Ishikawa (cell line): ENCODE measurements around the gene TET3.

ENCODE experiments used
- CEBPB ChIP-seq: IDR thresholded peaks from 2 replicates; pipeline ENCODE4 v1.6.1; 2012
- CREB1 ChIP-seq: IDR thresholded peaks from 2 replicates; pipeline ENCODE4 v1.6.1; 2012; ENCODE audit warnings: low read depth
- EGR1 ChIP-seq: IDR thresholded peaks from 2 replicates; pipeline ENCODE4 v1.6.1; 2012
- EP300 ChIP-seq: IDR thresholded peaks from 2 replicates; pipeline ENCODE4 v1.6.1; 2012; ENCODE audit warnings: borderline replicate concordance
- FOXM1 ChIP-seq: IDR thresholded peaks from 2 replicates; pipeline ENCODE4 v1.6.1; 2012; ENCODE audit warnings: low read depth, borderline replicate concordance
- NFIC ChIP-seq: IDR thresholded peaks from 2 replicates; pipeline ENCODE4 v1.6.1; 2012
- RAD21 ChIP-seq: IDR thresholded peaks from 2 replicates; pipeline ENCODE4 v1.6.1; 2012; ENCODE audit warnings: low read depth
- TAF1 ChIP-seq: IDR thresholded peaks from 2 replicates; pipeline ENCODE4 v1.6.1; 2012; ENCODE audit warnings: low read depth, mild to moderate bottlenecking
- TCF12 ChIP-seq: IDR thresholded peaks from 2 replicates; pipeline ENCODE4 v1.6.1; 2012; ENCODE audit warnings: low read depth
- TEAD4 ChIP-seq: IDR thresholded peaks from 2 replicates; pipeline ENCODE4 v1.6.1; 2012
- YY1 ChIP-seq: IDR thresholded peaks from 2 replicates; pipeline ENCODE4 v1.6.1; 2012; ENCODE audit warnings: low read depth
- ZBTB7A ChIP-seq: IDR thresholded peaks from 2 replicates; pipeline ENCODE4 v1.6.1; 2012; ENCODE audit warnings: low read depth
- TF ChIP-seq, protein P1 (sequence below): IDR thresholded peaks from 2 replicates; pipeline ENCODE4 v1.6.1; 2012
- TF ChIP-seq, protein P2 (sequence below): IDR thresholded peaks from 2 replicates; pipeline ENCODE4 v1.6.1; 2012; ENCODE audit warnings: low read depth, mild to moderate bottlenecking
- TF ChIP-seq, protein P3 (sequence below): IDR thresholded peaks from 2 replicates; pipeline ENCODE4 v1.6.1; 2012

Gene TET3

DNA sequence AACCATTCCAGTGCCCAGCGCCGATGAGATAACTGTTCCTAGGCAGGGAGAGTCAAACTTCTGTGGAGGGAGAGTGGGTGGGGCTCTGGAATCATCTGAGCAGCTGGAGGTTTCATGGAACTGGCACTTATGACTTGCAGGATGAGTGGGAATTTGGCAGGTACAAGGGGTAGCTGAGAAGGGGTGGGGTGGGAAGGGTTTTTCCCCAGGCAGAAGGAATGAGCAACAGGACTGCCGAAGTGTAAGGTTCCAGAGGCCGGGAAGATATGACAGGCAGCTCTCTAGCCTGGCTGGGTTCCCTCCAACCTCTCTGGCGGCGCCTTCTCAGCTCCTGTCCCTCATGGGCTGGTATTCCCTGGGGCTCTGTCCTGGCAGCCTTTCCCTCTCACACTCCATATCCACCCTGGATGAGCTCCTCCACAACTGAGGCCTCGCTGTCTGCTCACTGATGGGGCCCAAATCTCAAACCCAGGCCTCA is 2.5 kb upstream of the TET3 start:
- no peak for TF ChIP-seq CEBPB
- TF ChIP-seq TAF1: peak; percentile 27; the same call in 1 of the 2 replicates
- TF ChIP-seq FOXM1: no peak

DNA sequence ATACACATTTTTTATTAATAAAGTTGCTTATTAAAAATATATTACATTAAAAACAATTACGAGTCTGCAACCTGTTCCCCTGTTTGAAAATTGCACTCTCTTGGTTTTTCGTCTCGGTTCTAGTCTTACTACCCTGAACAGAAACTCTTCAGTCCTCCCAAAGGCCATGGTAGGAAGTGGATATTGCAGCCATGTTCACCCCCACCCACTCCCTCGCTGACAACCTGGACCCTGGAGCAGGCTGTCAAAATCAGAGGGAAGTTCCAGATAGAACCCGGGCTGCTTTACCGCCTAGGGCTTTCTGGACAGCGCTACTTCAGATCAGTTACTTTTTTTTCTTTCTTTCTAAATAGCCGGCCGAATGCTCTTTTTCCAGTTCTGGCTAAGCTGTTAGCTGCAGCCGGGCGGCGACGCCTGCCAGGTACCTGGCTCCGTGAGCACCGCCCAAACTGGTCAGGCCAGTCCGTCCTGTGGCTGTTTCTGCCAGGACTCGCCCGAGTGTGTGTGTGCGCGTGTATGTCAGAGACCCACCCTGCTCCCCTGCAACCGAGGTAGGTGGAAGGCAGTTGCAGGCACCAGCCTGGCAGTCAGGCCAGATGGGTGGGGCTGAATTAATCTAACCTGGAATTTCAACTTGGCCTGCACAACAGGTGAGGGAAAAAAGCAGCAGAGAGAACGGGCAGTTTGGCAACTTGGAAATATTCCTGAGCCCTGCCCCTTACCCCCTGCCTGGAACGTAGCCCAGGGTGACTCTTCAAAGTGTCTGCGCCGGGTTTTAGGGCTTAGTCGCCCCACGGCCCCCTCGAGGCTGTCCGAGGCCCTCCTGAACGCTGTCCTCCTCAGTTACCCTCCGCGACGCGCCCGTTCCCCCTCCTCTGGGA is 1.1 kb upstream of the TET3 start:
- TF ChIP-seq, protein P1, sequence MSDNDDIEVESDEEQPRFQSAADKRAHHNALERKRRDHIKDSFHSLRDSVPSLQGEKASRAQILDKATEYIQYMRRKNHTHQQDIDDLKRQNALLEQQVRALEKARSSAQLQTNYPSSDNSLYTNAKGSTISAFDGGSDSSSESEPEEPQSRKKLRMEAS: peak; percentile 96
- TF ChIP-seq YY1: peak; percentile 81
- peak; percentile 46 for TF ChIP-seq EGR1
- TF ChIP-seq RAD21: peak; percentile 47; the same call in 1 of the 2 replicates
- TF ChIP-seq CREB1: 0 out of 2 replicates have a peak, but pooled peaks have one; percentile 26
- TF ChIP-seq TAF1: peak; percentile 41; the same call in 1 of the 2 replicates
- peak; percentile 99 for TF ChIP-seq NFIC
- TF ChIP-seq, protein P2, sequence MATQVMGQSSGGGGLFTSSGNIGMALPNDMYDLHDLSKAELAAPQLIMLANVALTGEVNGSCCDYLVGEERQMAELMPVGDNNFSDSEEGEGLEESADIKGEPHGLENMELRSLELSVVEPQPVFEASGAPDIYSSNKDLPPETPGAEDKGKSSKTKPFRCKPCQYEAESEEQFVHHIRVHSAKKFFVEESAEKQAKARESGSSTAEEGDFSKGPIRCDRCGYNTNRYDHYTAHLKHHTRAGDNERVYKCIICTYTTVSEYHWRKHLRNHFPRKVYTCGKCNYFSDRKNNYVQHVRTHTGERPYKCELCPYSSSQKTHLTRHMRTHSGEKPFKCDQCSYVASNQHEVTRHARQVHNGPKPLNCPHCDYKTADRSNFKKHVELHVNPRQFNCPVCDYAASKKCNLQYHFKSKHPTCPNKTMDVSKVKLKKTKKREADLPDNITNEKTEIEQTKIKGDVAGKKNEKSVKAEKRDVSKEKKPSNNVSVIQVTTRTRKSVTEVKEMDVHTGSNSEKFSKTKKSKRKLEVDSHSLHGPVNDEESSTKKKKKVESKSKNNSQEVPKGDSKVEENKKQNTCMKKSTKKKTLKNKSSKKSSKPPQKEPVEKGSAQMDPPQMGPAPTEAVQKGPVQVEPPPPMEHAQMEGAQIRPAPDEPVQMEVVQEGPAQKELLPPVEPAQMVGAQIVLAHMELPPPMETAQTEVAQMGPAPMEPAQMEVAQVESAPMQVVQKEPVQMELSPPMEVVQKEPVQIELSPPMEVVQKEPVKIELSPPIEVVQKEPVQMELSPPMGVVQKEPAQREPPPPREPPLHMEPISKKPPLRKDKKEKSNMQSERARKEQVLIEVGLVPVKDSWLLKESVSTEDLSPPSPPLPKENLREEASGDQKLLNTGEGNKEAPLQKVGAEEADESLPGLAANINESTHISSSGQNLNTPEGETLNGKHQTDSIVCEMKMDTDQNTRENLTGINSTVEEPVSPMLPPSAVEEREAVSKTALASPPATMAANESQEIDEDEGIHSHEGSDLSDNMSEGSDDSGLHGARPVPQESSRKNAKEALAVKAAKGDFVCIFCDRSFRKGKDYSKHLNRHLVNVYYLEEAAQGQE: 0 out of 2 replicates have a peak, but pooled peaks have one; percentile 17
- peak; percentile 94 for TF ChIP-seq EP300
- TF ChIP-seq FOXM1: peak; percentile 89
- peak; percentile 80 for TF ChIP-seq CEBPB
- TF ChIP-seq TEAD4: peak; percentile 96
- TF ChIP-seq TCF12: peak; percentile 98
- TF ChIP-seq ZBTB7A: no peak; the same call in 1 of the 2 replicates
- TF ChIP-seq, protein P3, sequence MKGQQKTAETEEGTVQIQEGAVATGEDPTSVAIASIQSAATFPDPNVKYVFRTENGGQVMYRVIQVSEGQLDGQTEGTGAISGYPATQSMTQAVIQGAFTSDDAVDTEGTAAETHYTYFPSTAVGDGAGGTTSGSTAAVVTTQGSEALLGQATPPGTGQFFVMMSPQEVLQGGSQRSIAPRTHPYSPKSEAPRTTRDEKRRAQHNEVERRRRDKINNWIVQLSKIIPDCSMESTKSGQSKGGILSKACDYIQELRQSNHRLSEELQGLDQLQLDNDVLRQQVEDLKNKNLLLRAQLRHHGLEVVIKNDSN: peak; percentile 65

DNA sequence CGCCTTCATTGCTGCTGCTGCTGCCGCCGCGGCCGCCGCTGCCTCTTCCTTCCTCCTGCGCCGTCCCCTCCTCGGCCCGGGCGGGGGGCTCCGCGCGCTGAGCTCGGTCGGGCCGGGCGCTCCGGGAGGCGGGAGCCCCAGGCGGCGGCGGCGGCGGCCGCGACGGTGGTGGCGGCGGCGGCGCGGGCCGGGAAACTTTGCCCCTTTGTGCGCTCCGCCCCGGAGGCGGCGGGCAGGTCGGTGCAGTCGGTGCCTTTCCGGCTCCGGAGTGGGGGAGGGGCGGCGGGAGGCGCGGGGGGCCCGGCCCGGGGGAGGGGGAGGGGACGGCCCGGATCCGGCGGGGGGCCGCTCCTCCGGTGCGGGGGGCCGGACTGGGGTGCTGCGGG is 205 bp downstream of the TET3 start:
- TF ChIP-seq RAD21 (no peak), TEAD4 (no peak), EGR1 (no peak), YY1 (no peak), CREB1 (no peak), TAF1 (no peak), NFIC (no peak), EP300 (no peak), FOXM1 (no peak), TCF12 (no peak), ZBTB7A (no peak), CEBPB (no peak)
- TF ChIP-seq, protein P1: no peak
- TF ChIP-seq, protein P2: no peak
- TF ChIP-seq, protein P3: no peak

DNA sequence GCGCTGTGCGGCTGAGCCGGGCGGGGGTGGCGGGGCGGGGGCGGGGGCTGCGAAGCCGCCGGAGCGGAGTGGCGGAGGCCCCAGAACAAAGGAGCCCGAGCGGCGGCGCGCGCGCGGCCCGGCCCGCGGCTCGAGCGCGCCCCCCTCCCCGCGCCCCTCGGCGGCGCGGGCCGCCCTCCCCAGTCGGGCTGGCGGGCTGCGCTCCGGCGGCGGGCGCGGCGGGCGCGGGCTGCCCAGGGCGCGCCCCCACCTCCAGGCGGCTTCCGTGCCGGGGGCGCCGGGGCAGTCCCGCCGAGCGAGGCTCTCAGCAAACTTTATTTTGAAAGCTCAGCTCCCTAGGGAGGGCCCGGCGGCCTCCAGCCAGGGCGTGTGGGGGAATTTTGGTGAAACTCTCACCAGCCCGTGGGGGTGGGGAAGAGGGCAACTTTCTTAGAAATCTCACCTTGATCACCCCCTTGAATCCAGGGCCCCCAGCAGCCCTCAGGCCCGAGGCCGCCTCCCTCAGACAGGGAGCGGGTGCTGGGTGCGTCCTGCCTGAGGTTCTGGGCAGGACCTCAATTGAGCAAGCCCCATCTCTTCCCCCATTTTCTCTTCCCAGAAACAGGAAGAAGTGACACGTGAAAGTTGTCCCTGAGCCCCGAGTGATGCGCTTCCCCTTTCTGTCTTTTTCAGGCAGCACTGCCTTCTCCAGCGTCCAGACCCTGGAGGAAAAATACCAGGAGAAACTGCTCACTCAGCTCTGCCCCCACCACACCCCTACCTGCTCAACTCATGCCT is 786 bp downstream of the TET3 start:
- TF ChIP-seq EP300: 0 out of 2 replicates have a peak, but pooled peaks have one; percentile 15
- TF ChIP-seq TAF1: 0 out of 2 replicates have a peak, but pooled peaks have one; percentile 20
- no peak for TF ChIP-seq FOXM1
- TF ChIP-seq ZBTB7A: 0 out of 2 replicates have a peak, but pooled peaks have one; percentile 40

DNA sequence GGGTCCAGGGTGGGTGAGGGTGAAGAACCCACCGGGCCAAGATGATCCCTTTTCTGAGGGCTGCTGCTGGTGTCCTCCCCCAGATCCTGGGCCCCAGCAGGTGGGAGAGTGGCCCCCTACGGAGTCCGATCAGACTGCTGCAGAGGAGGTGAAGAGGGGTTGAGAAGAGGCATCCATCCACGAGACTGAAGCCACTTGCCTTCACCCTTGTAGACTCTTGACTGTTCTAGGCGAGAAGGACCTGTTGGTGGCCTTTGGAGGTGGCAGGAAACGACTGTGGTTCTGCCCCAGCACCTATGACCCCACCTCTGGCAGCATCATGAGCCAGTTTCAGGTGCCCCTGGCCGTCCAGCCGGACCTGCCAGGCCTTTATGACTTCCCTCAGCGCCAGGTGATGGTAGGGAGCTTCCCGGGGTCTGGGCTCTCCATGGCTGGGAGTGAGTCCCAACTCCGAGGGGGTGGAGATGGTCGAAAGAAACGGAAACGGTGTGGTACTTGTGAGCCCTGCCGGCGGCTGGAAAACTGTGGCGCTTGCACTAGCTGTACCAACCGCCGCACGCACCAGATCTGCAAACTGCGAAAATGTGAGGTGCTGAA is 1.5 kb downstream of the TET3 start:
- TF ChIP-seq CREB1 (no peak), TEAD4 (no peak), TAF1 (no peak), EGR1 (no peak), FOXM1 (no peak), CEBPB (no peak), NFIC (no peak), YY1 (no peak), EP300 (no peak), RAD21 (no peak), TCF12 (no peak), ZBTB7A (no peak)
- TF ChIP-seq, protein P3: no peak
- TF ChIP-seq, protein P2: no peak
- TF ChIP-seq, protein P1: no peak
